Mononuclear cell (primary cell): ENCODE measurements around the gene GRIK5. TPM values are rescaled to one million over a fixed set of nuclear protein-coding genes. Genes with fewer than 3 reads are reported as not detected.

Experiments used
- H3K27me3 ChIP-seq: 2 replicates; pipeline ENCODE4 v1.6.0; 2011; ENCODE audit warnings: low read length, control low read depth; ENCODE audit not compliant: insufficient read depth
- H3K4me1 ChIP-seq: 2 replicates; pipeline ENCODE4 v1.5.1; 2011; ENCODE audit warnings: mild to moderate bottlenecking, low read length, control low read depth; ENCODE audit not compliant: insufficient read depth
- H3K4me3 ChIP-seq: 2 replicates; pipeline ENCODE4 v1.5.1; 2011; ENCODE audit warnings: mild to moderate bottlenecking, low read length, moderate library complexity
- H3K9me3 ChIP-seq: 2 replicates; pipeline ENCODE4 v1.5.1; 2011; ENCODE audit warnings: low read depth, mild to moderate bottlenecking, control low read depth, low read length
- total RNA-seq: library from RNA; depleted of rRNA; stranded (reverse); fragments of >200 nt; gene quantifications from one replicate; pipeline ENCODE4 v1.2.3, GENCODE V29; 2012

The GRIK5 gene
- total RNA-seq, 1 donor = 0.21 TPM

GRCh38 chr19:41990615-41991014 is 79.4 kb downstream of the GRIK5 start:
- no peaks in the 10 kb centered on the region for H3K9me3 ChIP-seq
- peaks cover 6% of the 10 kb centered on the region for H3K27me3 ChIP-seq
- H3K4me1 ChIP-seq = peaks cover 7% of the 10 kb centered on the region
- H3K4me3 ChIP-seq = no peak overlapping the region

- H3K9me3 ChIP-seq = no peaks in the 10 kb centered on the region
- H3K27me3 ChIP-seq = peaks cover 5% of the 10 kb centered on the region
- no peak overlapping the region for H3K4me3 ChIP-seq
- peaks cover 7% of the 10 kb centered on the region for H3K4me1 ChIP-seq
Measured at GRCh38 chr19:41990028-41990427, 80.0 kb downstream of the GRIK5 start.

- H3K4me3 ChIP-seq = no peak overlapping the region
- H3K27me3 ChIP-seq = no peaks in the 10 kb centered on the region
- no peaks in the 10 kb centered on the region for H3K9me3 ChIP-seq
- peaks cover 7% of the 10 kb centered on the region for H3K4me1 ChIP-seq
Measured at GRCh38 chr19:41988947-41989346, 81.1 kb downstream of the GRIK5 start.

GRCh38 chr19:41987141-41987860 is 82.7 kb downstream of the GRIK5 start:
- H3K4me1 ChIP-seq = no peaks in the 10 kb centered on the region
- H3K4me3 ChIP-seq = no peak overlapping the region
- H3K27me3 ChIP-seq = no peaks in the 10 kb centered on the region
- H3K9me3 ChIP-seq = no peaks in the 10 kb centered on the region

GRCh38 chr19:41984961-41985360 is 85.0 kb downstream of the GRIK5 start:
- Histone ChIP-seq H3K27me3 (no peaks in the 10 kb centered on the region), H3K4me3 (no peak overlapping the region)

GRCh38 chr19:41981724-41982123 is 88.3 kb downstream of the GRIK5 start:
- no peaks in the 10 kb centered on the region for H3K4me1 ChIP-seq
- no peak overlapping the region for H3K4me3 ChIP-seq
- H3K9me3 ChIP-seq = no peaks in the 10 kb centered on the region
- H3K27me3 ChIP-seq = no peaks in the 10 kb centered on the region

More at GRCh38 chr19:41984961-41985360, 85.0 kb downstream of the GRIK5 start:
- Histone ChIP-seq H3K4me1 (no peaks in the 10 kb centered on the region), H3K9me3 (no peaks in the 10 kb centered on the region)

GRCh38 chr19:41978470-41978869 is 91.5 kb downstream of the GRIK5 start:
- Histone ChIP-seq H3K27me3 (no peaks in the 10 kb centered on the region), H3K4me1 (no peaks in the 10 kb centered on the region), H3K9me3 (no peaks in the 10 kb centered on the region), H3K4me3 (no peak overlapping the region)

GRCh38 chr19:41977916-41978315 is 92.1 kb downstream of the GRIK5 start:
- H3K4me3 ChIP-seq = no peak overlapping the region
- no peaks in the 10 kb centered on the region for H3K9me3 ChIP-seq
- H3K27me3 ChIP-seq = no peaks in the 10 kb centered on the region
- H3K4me1 ChIP-seq = no peaks in the 10 kb centered on the region

GRCh38 chr19:41974652-41975051 is 95.4 kb downstream of the GRIK5 start:
- no peaks in the 10 kb centered on the region for H3K27me3 ChIP-seq
- H3K4me1 ChIP-seq = no peaks in the 10 kb centered on the region
- no peak overlapping the region for H3K4me3 ChIP-seq
- no peaks in the 10 kb centered on the region for H3K9me3 ChIP-seq

GRCh38 chr19:41971363-41971762 is 98.6 kb downstream of the GRIK5 start:
- H3K9me3 ChIP-seq = no peaks in the 10 kb centered on the region
- H3K4me3 ChIP-seq = no peak overlapping the region
- H3K27me3 ChIP-seq = no peaks in the 10 kb centered on the region
- peaks cover 7% of the 10 kb centered on the region for H3K4me1 ChIP-seq

- peaks cover 7% of the 10 kb centered on the region for H3K4me1 ChIP-seq
- H3K27me3 ChIP-seq = no peaks in the 10 kb centered on the region
- no peak overlapping the region for H3K4me3 ChIP-seq
- no peaks in the 10 kb centered on the region for H3K9me3 ChIP-seq
Measured at GRCh38 chr19:41969772-41970458, 100.1 kb downstream of the GRIK5 start.

GRCh38 chr19:41968751-41969595 is 101.0 kb downstream of the GRIK5 start:
- H3K9me3 ChIP-seq = no peaks in the 10 kb centered on the region
- H3K27me3 ChIP-seq = no peaks in the 10 kb centered on the region
- H3K4me1 ChIP-seq = peaks cover 7% of the 10 kb centered on the region
- no peak overlapping the region for H3K4me3 ChIP-seq

GRCh38 chr19:41967054-41967783 is 102.8 kb downstream of the GRIK5 start:
- H3K27me3 ChIP-seq = no peaks in the 10 kb centered on the region
- H3K9me3 ChIP-seq = no peaks in the 10 kb centered on the region
- H3K4me3 ChIP-seq = no peak overlapping the region
- H3K4me1 ChIP-seq = peaks cover 7% of the 10 kb centered on the region

GRCh38 chr19:41965106-41965505 is 104.9 kb downstream of the GRIK5 start:
- peaks cover 7% of the 10 kb centered on the region for H3K4me1 ChIP-seq
- H3K27me3 ChIP-seq = no peaks in the 10 kb centered on the region
- no peak overlapping the region for H3K4me3 ChIP-seq
- H3K9me3 ChIP-seq = no peaks in the 10 kb centered on the region
